Anterior cingulate cortex (tissue), 58 donors: ENCODE results near the gene FHIT.

Source experiments
- DNase-seq, 58 donors: peaks; one replicate each; lab custom pipeline; 2025; lab: John Stamatoyannopoulos, UW

The FHIT gene

DNA sequence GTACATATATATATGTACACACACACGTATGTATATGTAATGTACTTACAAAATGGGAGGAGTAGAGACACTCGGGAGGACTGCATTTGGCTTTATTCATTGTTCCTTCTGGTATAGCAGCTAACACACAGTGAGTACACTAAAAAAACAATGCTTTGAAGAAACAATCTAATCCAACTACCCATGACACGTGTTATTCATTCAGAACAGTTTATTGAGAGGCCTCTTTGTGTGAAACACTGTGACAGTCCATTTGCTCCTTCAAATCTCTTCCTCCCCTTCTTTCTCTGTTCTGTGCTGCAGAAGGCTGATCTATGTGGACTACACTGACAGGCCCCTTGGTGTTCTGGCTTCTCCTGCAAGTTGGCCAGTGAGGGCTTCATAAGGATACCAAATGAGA, 1125.6 kb downstream of the FHIT start:
- peak in 12 of 58 donors; percentile 1 to 74 (median 7) for DNase-seq

DNA sequence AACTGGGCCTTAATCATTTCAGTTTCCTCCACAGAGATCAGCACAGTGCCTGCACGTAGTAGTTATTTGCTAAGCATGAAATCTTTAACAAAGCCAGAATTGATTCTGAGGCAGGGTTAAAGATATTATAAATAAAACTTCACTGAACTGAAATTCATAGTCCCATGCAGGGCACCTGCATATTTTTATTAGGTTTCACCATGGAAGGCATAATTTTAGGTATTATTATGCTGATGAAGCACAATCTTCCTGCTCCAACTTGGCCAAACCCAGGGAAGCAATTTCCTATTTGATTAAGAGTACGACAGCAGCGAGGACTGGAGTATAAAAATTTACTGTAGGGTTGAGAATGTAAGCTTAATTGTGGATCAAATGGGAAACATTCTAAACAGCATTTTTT, 1131.0 kb downstream of the FHIT start:
- no peak for DNase-seq

DNA sequence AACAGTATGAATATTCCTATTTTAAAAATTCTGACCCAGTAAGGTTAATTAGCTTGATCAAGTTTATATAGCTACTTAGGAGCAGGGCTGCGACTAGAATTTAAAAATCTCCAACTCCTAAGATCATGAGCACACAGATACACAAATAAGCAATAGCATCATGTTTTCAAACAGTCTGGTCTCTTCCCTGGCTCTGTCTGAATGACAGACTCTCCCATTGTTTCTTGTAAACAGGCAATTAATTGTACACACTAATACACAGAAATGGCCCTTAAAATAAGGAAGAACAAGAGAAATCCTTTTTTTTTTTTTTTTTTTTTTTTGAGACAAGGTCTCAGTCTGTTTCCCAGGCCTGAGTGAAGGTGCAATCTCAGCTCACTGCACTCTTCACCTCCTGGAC, 1137.1 kb downstream of the FHIT start:
- peak in 1 of 58 donors; percentile 7 for DNase-seq

DNA sequence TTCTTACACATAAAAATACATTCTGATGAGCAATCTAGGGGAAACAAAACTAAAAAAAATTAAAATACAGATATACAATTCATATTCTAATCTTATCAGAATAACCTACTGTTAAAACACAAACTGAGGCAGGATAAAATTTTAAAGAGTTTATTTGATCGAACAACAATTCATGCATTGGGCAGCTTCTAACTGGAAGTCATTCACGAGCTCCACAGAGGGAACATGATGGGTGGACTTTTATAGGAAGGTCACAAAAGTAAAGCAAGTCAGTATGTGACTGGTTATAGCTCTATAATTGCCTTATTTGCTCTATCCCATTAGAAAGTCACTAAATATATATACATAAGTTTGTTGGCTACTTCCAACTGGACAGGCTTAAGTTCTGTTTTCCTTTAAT, 1144.0 kb downstream of the FHIT start:
- no peak for DNase-seq

DNA sequence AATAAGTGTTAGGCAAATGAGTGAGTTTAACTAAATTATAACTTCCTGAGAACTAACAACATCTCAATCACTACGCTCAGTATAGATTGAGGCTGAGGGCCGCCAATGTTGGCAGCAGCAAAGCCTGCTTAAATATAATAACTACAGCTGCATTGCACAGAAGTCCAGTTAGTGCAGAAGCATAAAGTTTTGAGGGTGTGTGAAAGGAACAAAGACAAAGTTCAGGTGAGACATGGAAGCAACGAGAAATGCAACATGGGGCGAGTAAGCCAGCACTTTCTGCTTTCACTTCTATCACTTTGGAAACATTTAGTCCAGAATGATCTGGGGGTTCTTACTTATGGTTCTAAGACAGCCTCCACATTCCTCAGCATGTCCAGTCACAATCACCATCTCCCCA, 1149.1 kb downstream of the FHIT start:
- DNase-seq, result no peak

DNA sequence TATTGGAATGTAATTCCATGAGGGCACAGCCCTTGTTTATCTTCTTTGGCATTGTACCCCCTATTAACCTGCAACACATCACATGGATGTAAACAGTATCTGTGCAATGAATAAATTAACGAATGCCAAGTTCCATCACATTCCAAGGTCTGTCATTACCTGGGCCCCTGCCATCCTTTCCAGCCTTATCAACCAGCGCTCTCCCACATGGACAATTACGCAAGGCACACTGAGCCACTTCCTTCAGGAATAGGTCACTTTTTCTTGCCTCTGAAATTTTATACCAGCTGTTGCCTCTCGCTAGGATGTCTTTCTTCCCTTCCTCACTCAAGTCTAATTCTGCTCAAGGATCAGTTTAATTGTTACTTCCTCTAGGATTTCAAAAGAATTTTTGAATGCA, 1149.6 kb downstream of the FHIT start:
- DNase-seq, result no peak

DNA sequence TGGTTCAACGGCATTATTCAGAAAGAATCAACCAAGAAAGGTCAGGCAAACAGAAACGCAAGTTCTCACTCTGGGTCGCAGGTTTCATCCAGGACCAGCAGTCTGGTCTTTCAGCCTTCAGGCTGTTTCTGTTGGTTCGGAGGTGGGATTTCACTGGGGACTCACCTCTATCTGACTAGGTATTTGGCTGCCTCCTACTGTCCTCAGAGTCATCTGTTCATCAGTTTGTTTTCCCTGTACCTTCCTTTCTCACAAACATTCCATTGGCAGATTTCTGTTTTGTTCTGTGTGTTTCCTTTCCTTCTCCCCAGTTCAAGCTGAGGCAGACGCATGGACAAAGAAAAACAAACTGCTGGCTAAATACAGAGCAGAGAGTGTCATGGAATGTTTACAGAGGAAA, 1154.8 kb downstream of the FHIT start:
- DNase-seq, result no peak

DNA sequence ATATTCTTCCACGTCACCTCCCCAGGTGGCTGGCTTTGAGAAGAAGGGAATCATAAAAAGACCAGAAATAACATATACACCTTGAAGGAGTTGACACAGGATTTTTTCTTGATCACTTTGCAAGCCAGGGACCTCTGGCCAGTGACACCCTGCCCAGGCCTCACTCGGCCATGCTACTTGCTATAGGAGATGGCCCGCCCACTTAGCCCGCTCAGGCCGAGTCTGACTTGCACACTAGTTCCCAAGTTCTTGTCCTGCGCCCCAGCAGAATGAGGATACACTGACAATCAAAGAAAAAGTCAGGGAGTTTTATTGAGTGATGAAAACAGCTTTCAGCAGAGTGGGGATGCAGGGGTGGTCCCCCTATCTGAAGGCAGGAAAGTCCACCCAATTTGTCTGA, 1155.3 kb downstream of the FHIT start:
- DNase-seq, result no peak

DNA sequence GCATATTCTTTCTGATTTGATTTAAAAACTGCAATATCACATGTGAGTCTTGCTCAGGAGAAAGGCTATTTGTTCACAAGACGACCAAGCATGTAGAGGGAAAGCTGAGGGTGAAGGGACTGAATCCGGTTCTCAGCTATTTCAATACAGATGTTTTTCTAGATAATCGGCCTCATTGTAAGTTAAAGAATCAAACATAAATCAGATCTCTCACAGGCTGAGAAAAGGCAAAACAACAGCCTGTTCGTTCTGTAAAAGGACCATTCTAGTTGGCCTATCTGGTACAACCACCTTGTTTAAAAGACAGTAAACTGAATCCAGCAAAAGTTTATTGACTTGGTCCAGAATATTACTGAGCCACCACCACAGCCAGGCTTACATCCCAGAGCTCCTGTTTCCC, 1155.7 kb downstream of the FHIT start:
- no peak for DNase-seq

DNA sequence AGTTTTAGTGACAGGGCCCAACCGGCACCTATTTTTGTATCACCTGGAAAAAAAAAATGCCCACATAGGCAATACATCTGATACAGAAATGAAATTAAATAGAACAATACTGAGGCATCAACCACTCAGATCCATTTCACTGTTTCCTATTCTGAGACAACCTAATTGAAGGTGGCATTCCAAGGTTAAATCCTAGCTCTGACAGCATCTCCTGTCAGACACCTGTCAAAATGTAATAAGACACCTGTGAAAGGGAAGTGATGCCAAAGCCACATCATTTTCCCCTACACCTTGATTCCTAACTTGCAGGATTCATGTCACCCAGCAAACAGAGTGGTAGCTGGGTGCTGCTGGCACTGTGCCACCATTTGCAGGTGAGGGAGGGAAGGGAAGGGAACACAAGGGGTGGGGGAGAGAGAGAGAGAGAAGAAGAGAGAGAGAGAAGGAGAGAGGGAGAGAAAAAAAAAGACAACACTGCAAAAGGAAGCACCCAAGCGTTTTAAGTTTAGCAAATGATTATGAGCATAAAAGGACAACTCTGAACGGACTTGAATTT, 1156.8 kb downstream of the FHIT start:
- no peak for DNase-seq

DNA sequence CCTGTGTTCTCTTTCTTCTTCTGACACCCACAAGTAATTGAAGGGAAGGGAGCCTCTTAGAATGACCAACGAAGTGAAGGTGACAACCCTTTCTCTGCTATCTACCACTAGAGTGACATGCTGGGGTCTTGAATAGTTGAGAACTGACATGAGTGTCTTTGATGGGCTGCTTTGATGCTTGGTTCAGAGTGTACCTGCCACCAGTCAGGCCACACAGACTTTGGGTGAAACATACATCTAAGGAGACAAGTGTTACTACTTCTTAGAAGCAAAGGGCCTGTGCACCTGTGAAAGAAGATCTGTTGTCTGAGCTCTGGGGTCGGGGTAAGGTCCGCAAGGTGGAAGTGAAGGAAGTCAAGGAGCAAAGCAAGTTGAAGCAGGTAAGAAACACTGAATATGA, 1160.7 kb downstream of the FHIT start:
- DNase-seq, result no peak

DNA sequence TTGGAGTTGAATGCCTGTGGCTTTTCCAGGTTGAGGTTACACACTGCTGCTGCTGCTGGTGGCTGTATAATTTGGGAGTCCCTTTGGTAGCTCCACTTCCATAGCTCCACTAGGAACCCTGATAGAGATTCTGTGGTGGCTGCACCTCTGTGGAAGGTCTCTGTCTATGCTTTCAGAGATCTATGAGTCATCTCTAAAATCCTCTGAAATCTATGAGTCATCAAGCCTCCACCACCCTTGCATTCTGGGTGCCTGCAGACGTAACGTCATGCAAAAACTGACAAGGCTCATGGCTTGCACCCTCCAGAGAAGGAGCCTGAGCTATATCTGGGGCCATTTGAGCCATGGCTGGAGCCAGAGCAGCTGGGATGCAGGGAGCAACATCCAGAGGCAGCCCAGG, 1164.4 kb downstream of the FHIT start:
- peak in 1 of 58 donors; percentile 1 for DNase-seq

DNA sequence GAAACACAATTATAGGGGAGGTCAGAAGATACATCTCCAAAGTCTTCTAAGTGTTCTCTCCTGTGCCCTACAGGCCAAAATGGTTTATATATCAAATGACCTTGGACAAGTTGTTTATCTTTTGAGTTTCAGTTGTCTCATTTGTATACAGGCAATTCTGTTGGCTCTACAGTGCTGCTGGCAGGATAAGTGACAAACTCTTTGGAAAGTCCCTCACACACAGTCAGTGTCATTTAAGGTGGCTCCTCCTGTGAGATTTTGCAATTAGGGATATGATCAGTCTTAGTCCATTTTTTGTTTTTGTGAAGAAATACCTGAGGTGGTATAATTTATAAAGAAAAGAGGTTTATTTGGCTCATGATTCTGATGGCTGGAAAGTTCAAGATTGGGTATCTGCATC, 1165.6 kb downstream of the FHIT start:
- no peak for DNase-seq

DNA sequence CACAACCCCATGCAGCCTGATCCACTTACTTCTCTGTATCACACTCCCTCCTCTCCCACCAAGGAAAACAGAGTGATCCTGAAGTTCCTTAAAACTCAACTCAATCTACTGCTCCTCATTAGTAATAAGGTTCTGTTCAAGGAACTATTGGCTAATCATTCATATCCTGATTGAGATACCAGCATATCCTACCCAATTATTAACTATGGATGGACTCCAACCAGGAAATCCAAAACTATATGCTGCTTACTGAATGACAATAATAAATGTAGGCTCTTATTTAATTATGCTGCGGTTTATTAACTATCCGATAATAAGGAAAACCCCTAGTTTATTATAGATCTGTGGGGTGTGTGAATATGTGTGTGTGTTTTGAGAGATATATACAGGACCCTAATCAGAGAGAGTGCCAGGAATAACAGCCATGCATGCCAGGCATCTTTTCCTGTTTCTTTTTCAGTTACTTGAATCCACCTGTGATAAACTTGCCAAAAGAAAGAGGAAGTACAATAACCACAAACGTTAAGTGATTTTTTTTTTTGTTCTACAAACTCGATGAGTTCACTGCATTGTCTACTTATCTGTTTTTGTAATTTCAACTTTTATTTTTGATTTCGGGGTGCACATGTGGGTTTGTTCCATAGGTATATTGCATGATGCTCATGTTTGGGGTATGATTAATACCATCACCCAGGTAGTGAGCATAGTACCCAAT, 1169.7 kb downstream of the FHIT start:
- DNase-seq, result no peak

DNA sequence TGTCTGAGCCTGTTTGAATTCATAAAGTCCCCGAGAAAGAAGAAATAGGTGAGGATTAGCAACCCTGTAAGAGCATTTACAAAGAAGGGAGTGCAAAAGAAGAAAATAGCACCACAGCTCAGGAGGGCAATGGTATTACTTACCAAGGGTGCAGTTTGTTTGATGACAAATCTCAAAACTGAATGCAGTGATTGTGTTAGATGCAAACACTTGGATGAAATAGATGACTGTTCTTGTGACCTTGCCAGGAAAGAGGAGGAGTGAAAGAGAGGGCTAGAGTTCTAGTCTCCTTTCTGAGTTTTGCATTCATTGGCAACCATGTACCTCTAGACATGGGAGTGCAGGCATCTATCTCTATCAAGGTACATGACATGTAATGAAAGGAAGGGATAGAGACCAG, 1170.6 kb downstream of the FHIT start:
- DNase-seq, result no peak

DNA sequence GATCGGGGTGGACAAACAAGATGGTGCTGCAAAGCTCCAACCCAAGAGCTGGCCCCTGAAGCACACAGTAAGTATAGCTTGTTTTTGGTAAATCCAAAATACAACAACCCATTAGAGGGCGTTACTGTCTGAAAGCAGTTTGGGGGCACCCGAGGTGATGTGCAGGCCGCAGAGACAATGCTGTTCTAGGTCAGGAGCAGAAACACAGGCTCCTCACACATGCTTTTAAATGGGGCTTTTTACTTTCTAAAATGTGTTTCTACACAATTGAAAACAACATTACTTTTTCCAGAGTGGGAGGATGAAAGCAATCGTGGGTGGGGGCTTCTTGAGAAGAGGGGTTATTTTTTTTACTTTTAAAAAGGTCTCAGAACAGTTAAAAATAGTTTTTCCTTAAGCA, 1172.2 kb downstream of the FHIT start:
- no peak for DNase-seq

DNA sequence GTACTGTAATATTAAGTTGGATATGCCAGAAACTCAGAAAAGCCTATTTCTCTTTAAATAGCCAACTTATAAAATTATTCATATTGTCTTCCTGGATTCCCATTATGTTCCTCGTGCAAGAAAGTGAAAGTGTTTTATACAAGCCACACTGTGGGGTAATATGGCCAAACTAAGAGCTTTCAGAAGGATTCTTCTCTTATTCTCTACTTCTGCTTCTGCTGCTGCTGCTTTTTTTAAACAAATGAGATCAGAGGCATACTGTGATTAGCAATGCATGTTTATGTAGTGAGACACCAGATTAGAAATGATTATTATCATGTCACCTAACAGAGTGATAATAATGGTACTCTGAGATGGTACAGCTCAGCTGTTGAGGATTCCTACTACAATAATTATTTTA, 1174.9 kb downstream of the FHIT start:
- DNase-seq, result no peak

DNA sequence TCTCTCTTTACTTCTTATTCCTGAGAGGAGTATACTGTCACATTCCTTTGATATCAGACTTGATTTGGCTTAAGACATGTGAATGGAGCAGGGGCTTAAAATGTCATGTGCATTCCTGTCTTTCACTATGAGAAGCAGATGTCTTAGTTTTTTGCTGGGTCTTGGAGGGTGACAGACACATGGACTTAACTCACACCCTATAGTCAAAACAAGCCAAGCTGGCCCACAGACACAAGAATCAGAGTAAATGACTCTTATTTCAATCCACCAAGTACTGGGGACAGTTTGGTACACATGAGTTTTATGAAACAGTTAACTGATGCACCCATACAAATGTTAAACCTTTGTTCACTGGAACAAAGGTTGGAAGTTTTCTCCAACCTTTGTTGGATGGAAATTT, 1177.3 kb downstream of the FHIT start:
- DNase-seq, result no peak

DNA sequence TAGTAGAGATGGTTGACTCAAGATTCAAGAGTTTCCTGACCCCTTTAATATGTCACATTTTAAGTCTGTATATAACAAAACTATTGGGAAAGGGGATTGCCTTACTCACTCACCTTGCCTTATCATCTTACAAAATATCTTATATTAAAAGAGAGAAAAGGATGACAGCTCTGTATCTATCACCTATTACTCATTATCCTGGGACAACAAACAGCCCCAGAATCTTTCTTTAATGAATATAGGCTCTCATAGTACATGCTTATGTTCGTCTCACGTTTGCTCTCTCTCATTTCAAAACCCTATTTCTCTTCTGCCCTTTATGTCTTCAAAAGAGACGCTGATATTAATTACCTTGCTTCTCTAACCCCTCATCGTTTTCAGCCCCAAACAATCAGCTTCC, 1178.0 kb downstream of the FHIT start:
- no peak for DNase-seq

DNA sequence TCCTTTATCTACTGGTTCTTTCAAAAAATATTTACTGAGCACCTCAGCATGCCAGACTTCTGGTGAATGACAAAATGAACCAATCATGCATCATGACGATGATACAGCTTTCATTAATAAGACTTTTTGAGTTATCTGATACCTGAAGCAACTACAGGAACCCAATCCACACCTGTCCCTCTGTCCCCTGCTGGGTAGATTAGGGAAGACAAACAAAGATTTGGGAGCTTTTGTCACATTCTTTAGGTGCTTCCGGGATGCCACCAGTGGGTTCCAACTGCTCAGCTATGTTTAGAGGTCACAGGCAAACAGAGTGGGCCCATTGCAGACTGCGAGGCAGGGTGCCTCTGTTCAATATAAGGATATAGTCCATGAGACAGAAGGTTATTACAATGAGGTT, 1180.9 kb downstream of the FHIT start:
- no peak for DNase-seq

DNA sequence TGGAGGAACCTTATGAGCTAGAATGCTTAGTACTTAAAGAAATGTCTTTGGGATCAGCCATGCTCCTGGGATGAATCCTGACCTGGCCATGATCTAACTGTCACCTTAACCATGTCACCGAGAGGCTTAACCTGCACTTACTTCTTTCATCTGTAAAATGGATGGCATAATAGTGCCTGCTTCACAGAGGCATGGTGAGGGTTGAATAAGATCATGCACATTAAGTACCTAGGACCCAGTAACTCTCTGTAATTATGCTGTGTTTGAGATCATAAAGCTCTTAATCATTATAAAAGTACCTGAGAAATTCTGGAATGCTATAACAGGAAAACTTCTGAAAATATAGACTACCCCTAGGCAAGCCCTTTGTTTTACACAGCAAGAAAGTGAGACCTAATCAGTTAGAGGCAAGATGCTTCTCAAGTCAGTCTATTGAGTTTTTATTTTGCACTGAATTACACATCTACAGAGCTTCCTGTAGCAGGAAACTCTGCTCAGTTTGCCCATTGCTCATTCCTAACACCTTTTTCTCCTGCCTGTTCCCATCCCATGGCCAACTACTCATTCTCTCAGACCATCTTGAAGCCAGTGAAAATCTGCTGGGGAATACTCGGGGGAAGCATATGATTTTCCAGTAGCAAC, 1185.9 kb downstream of the FHIT start:
- DNase-seq, result no peak
